GM12878 (cell line): ENCODE data around the gene MICALL1.

Source experiments
- CHD1 ChIP-seq: IDR thresholded peaks from 2 replicates; pipeline ENCODE4 v1.6.1; 2012; ENCODE audit warnings: low read depth, low read length, improper control_type of control experiment
- CTCF ChIP-seq, 3 experiments: IDR thresholded peaks in 2 of 3; conservative IDR thresholded peaks in 1 of 3; 2 replicates each; pipeline ENCODE4 v1.5.1; 2011; ENCODE audit warnings: low read depth in 3 of 3, low read length in 3 of 3, mild to moderate bottlenecking in 3 of 3, control low read depth in 2 of 3, moderate library complexity in 2 of 3, inconsistent platforms in 1 of 3, mixed read lengths in 1 of 3; ENCODE audit not compliant: control insufficient read depth in 2 of 3, insufficient read depth in 1 of 3; ENCODE audit errors: extremely low read depth in 1 of 3
- EP300 ChIP-seq, 2 experiments: fragments of 150-350 bp in 1 of 2; IDR thresholded peaks; 2 replicates each; pipeline ENCODE4 v1.6.1; 2011 to 2012; ENCODE audit warnings: low read depth in 2 of 2, low read length in 2 of 2, borderline replicate concordance in 1 of 2, improper control_type of control experiment in 1 of 2, inconsistent platforms in 1 of 2; ENCODE audit not compliant: control insufficient read depth in 1 of 2
- EZH2 ChIP-seq: IDR thresholded peaks from 2 replicates; pipeline ENCODE4 v1.6.1; 2012; ENCODE audit warnings: low read depth, mild to moderate bottlenecking, control low read depth, inconsistent platforms, low read length, borderline replicate concordance; ENCODE audit not compliant: control insufficient read depth
- GABPA ChIP-seq: IDR thresholded peaks from 2 replicates; pipeline ENCODE4 v1.6.1; 2014; ENCODE audit warnings: antibody characterized with exemption, low read depth, mild to moderate bottlenecking, inconsistent platforms
- JUNB ChIP-seq: IDR thresholded peaks from 2 replicates; pipeline ENCODE4 v1.6.1; 2016; ENCODE audit warnings: antibody characterized with exemption, mild to moderate bottlenecking
- NFIC ChIP-seq: IDR thresholded peaks from 2 replicates; pipeline ENCODE4 v1.6.1; 2012; ENCODE audit warnings: low read depth, mild to moderate bottlenecking, inconsistent platforms, low read length, moderate library complexity
- POLR2A ChIP-seq: IDR thresholded peaks from 2 replicates; pipeline ENCODE4 v1.6.1; 2011; ENCODE audit warnings: low read depth, mild to moderate bottlenecking, low read length
- POLR2AphosphoS2 ChIP-seq: IDR thresholded peaks from 2 replicates; pipeline ENCODE4 v1.6.1; 2011; ENCODE audit warnings: low read depth, mild to moderate bottlenecking, low read length, improper control_type of control experiment, moderate library complexity
- SIN3A ChIP-seq: IDR thresholded peaks from 2 replicates; pipeline ENCODE4 v1.6.1; 2012; ENCODE audit warnings: low read depth, low read length, improper control_type of control experiment
- TAF1 ChIP-seq: IDR thresholded peaks from 2 replicates; pipeline ENCODE4 v1.6.1; 2011; ENCODE audit warnings: mild to moderate bottlenecking, low read depth, low read length, borderline replicate concordance
- YY1 ChIP-seq: IDR thresholded peaks from 2 replicates; pipeline ENCODE4 v1.6.1; 2011; ENCODE audit warnings: low read depth, mild to moderate bottlenecking, low read length
- ZBTB4 ChIP-seq: fragments of 450-650 bp; formaldehyde crosslinking; IDR thresholded peaks from 2 replicates; pipeline ENCODE4 v1.4.0; 2022; ENCODE audit warnings: mild to moderate bottlenecking, moderate library complexity

DNA sequence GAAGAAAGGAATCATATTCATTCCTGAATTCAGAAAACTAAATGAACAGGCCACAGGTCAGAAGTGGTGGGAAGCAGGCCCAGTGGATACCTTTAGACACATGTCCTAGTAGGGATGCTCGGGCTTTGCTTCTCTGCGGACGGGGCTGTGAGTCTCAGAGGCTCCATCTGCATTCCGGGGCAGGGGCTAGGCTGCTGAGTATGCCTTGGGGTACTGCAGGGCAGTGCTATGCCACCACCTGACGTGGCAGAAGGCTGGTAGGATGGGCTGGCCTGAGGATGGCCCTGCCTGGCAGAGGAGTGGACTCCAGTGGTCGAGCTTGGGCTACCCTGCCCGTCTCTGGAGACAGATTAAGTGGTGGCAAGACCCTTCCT, 37.7 kb downstream of the MICALL1 start:
- TF ChIP-seq TAF1: no peak
- TF ChIP-seq YY1: no peak
- TF ChIP-seq EZH2: no peak
- TF ChIP-seq POLR2AphosphoS2: no peak
- TF ChIP-seq ZBTB4: no peak
- no peak for TF ChIP-seq CTCF (IDR thresholded peaks at IDR 0.05 in 2 of 3, conservative IDR thresholded peaks at IDR 0.05 in 1 of 3; ENCODE audit: control insufficient read depth in 2 of 3, extremely low read depth in 1 of 3, insufficient read depth in 1 of 3, low read depth in 3 of 3, low read length in 3 of 3)
- TF ChIP-seq POLR2A: no peak
- TF ChIP-seq EP300 (IDR thresholded peaks at IDR 0.05; ENCODE audit: borderline replicate concordance in 1 of 2, control insufficient read depth in 1 of 2, low read depth in 2 of 2, low read length in 2 of 2): no peak
- TF ChIP-seq NFIC: no peak
- TF ChIP-seq GABPA: no peak
- no peak for TF ChIP-seq SIN3A
- no peak for TF ChIP-seq CHD1
- no peak for TF ChIP-seq JUNB
